WTC11 (cell line): ENCODE measurements around the gene UMOD.

Source experiments
- CREB1 ChIP-seq: sonication (generic); formaldehyde crosslinking; IDR thresholded peaks from 2 replicates; pipeline ENCODE4 v1.8.0; 2023; ENCODE audit warnings: mild to moderate bottlenecking, missing genetic modification reagents
- CTCF ChIP-seq: fragments of 200-600 bp; IDR thresholded peaks from 2 replicates; pipeline ENCODE4 v1.8.0; 2022; ENCODE audit warnings: antibody characterized with exemption
- E2F1 ChIP-seq: sonication (generic); formaldehyde crosslinking; IDR thresholded peaks from 2 replicates; pipeline ENCODE4 v1.8.0; 2022; ENCODE audit warnings: mild to moderate bottlenecking, missing genetic modification reagents
- HMGXB4 ChIP-seq: sonication (generic); formaldehyde crosslinking; IDR thresholded peaks from 2 replicates; pipeline ENCODE4 v1.8.1; 2023; ENCODE audit warnings: mild to moderate bottlenecking, moderate library complexity, missing genetic modification reagents
- MAX ChIP-seq: sonication (generic); formaldehyde crosslinking; IDR thresholded peaks from 2 replicates; pipeline ENCODE4 v1.8.0; 2022; ENCODE audit warnings: mild to moderate bottlenecking, missing genetic modification reagents
- NFYB ChIP-seq: sonication (generic); formaldehyde crosslinking; conservative IDR thresholded peaks from 2 replicates; pipeline ENCODE4 v1.8.0; 2022; ENCODE audit warnings: low read depth, missing genetic modification reagents
- NR1H2 ChIP-seq: sonication (generic); formaldehyde crosslinking; IDR thresholded peaks from 2 replicates; pipeline ENCODE4 v1.9.0; 2021; ENCODE audit warnings: mild to moderate bottlenecking, moderate library complexity, missing genetic modification reagents
- NR2C2 ChIP-seq: sonication (generic); formaldehyde crosslinking; IDR thresholded peaks from 2 replicates; pipeline ENCODE4 v1.8.0; 2022; ENCODE audit warnings: mild to moderate bottlenecking, missing genetic modification reagents
- TCF7 ChIP-seq: sonication (generic); formaldehyde crosslinking; IDR thresholded peaks from 2 replicates; pipeline ENCODE4 v1.8.0; 2022; ENCODE audit warnings: mild to moderate bottlenecking, low read depth, missing genetic modification reagents, moderate library complexity
- TEAD4 ChIP-seq: sonication (generic); formaldehyde crosslinking; IDR thresholded peaks from 2 replicates; pipeline ENCODE4 v1.8.0; 2022; ENCODE audit warnings: mild to moderate bottlenecking, missing genetic modification reagents
- USF2 ChIP-seq: sonication (generic); formaldehyde crosslinking; IDR thresholded peaks from 2 replicates; pipeline ENCODE4 v1.8.1; 2023; ENCODE audit warnings: mild to moderate bottlenecking, missing genetic modification reagents, moderate library complexity

- TF ChIP-seq E2F1 (no peak), MAX (CRISPR knock-in tag) (no peak), NR1H2 (CRISPR knock-in tag) (no peak), TCF7 (CRISPR knock-in tag) (no peak), TEAD4 (CRISPR knock-in tag) (no peak), NFYB (CRISPR knock-in tag) (no peak), NR2C2 (CRISPR knock-in tag) (no peak), CTCF (no peak), USF2 (no peak), HMGXB4 (CRISPR knock-in tag) (no peak), CREB1 (CRISPR knock-in tag) (no peak)
These were observed 864 bp upstream of the UMOD start for GRCh38 chr16:20353379-20353778.
